SH-SY5Y (cell line): Measurements from ENCODE around the gene VIL1.

Experiments
- GATA2 ChIP-seq: IDR thresholded peaks from 2 replicates; pipeline ENCODE4 v1.6.1; 2011; ENCODE audit warnings: mild to moderate bottlenecking, low read depth, low read length
- GATA3 ChIP-seq: IDR thresholded peaks from 2 replicates; pipeline ENCODE4 v1.6.1; 2011; ENCODE audit warnings: low read depth, mild to moderate bottlenecking, low read length, moderate library complexity

VIL1 gene

GRCh38 chr2:218389333-218390150 lies 29.4 kb upstream of the VIL1 start:
- TF ChIP-seq GATA3 (no peak), GATA2 (no peak)

- TF ChIP-seq GATA2 (no peak), GATA3 (no peak)
Measured at GRCh38 chr2:218391202-218391601, 27.7 kb upstream of the VIL1 start.

GRCh38 chr2:218392459-218392858 lies 26.5 kb upstream of the VIL1 start:
- no peak for TF ChIP-seq GATA3
- no peak for TF ChIP-seq GATA2

- TF ChIP-seq GATA2 (no peak), GATA3 (no peak)
Measured at GRCh38 chr2:218392891-218393462, 25.9 kb upstream of the VIL1 start.

- TF ChIP-seq GATA3 (no peak), GATA2 (no peak)
Measured at GRCh38 chr2:218393750-218394290, 25.1 kb upstream of the VIL1 start.

- no peak for TF ChIP-seq GATA2
- no peak for TF ChIP-seq GATA3
Measured at GRCh38 chr2:218394298-218395089, 24.4 kb upstream of the VIL1 start.

GRCh38 chr2:218395090-218395444 lies 23.9 kb upstream of the VIL1 start:
- no peak for TF ChIP-seq GATA2
- TF ChIP-seq GATA3, result no peak

GRCh38 chr2:218395456-218395825 lies 23.5 kb upstream of the VIL1 start:
- no peak for TF ChIP-seq GATA3
- no peak for TF ChIP-seq GATA2

GRCh38 chr2:218395826-218396687 lies 22.9 kb upstream of the VIL1 start:
- TF ChIP-seq GATA3, result no peak
- no peak for TF ChIP-seq GATA2

GRCh38 chr2:218396688-218397462 lies 22.0 kb upstream of the VIL1 start:
- no peak for TF ChIP-seq GATA3
- TF ChIP-seq GATA2, result no peak

- no peak for TF ChIP-seq GATA2
- no peak for TF ChIP-seq GATA3
Measured at GRCh38 chr2:218397463-218397819, 21.5 kb upstream of the VIL1 start.

GRCh38 chr2:218397820-218398436 lies 21.0 kb upstream of the VIL1 start:
- no peak for TF ChIP-seq GATA3
- TF ChIP-seq GATA2, result no peak
